ENCODE measurements around the gene EPHB1. TPM values are rescaled to one million over a fixed set of nuclear protein-coding genes. Genes with fewer than 3 reads are reported as not detected.

The EPHB1 gene
- polyA plus RNA-seq, 1 donor from 2014 or later: 18.7 TPM

DNA sequence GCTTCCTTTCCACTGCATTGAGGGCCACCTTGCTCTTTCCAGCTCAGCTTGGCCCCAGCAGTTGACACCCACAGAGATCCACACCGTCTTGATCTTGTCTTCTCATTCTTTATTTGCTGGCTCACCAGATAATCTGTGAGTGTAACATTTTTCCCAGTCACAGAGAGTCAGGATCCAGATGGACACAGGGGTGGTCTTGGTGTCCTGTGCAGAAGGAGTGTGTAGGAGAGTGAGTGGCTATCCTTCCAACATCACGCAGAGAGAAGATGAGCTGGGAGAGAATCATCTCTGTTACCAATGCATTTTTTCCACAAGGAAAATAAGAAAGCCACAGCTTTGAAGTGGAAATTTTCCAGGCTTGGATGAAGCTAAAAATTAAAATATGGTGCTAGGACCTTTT lies 100.1 kb downstream of the EPHB1 start:
- peaks cover 5% of the 10 kb centered on the region for H3K9me3 ChIP-seq (ENCODE audit: low read length)
- no peaks in the 10 kb centered on the region for H4K20me1 ChIP-seq (ENCODE audit: insufficient read depth)
- H3K9ac ChIP-seq (ENCODE audit: low read length): no peak overlapping the region
- H3K4me3 ChIP-seq (ENCODE audit: low read length): no peak overlapping the region
- H2AFZ ChIP-seq (ENCODE audit: low read depth, low read length): no peak overlapping the region
- H3K9me2 ChIP-seq (ENCODE audit: insufficient read depth, low read length): no peaks in the 10 kb centered on the region
- no peaks in the 10 kb centered on the region for H3K36me3 ChIP-seq (ENCODE audit: insufficient read depth, low read length)
- no peak overlapping the region for H3K4me2 ChIP-seq (ENCODE audit: low read length)
- no peak overlapping the region for H3K27ac ChIP-seq (ENCODE audit: low read length)
- no peaks in the 10 kb centered on the region for H3K27me3 ChIP-seq (ENCODE audit: insufficient read depth, low read depth, low read length)
- TF ChIP-seq MXI1 (conservative IDR thresholded peaks at IDR 0.05; ENCODE audit: poor library complexity, severe bottlenecking): no peak
- TF ChIP-seq, protein P1, sequence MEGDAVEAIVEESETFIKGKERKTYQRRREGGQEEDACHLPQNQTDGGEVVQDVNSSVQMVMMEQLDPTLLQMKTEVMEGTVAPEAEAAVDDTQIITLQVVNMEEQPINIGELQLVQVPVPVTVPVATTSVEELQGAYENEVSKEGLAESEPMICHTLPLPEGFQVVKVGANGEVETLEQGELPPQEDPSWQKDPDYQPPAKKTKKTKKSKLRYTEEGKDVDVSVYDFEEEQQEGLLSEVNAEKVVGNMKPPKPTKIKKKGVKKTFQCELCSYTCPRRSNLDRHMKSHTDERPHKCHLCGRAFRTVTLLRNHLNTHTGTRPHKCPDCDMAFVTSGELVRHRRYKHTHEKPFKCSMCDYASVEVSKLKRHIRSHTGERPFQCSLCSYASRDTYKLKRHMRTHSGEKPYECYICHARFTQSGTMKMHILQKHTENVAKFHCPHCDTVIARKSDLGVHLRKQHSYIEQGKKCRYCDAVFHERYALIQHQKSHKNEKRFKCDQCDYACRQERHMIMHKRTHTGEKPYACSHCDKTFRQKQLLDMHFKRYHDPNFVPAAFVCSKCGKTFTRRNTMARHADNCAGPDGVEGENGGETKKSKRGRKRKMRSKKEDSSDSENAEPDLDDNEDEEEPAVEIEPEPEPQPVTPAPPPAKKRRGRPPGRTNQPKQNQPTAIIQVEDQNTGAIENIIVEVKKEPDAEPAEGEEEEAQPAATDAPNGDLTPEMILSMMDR (IDR thresholded peaks at IDR 0.05; ENCODE audit: poor library complexity, severe bottlenecking): no peak
- TF ChIP-seq, protein P2, sequence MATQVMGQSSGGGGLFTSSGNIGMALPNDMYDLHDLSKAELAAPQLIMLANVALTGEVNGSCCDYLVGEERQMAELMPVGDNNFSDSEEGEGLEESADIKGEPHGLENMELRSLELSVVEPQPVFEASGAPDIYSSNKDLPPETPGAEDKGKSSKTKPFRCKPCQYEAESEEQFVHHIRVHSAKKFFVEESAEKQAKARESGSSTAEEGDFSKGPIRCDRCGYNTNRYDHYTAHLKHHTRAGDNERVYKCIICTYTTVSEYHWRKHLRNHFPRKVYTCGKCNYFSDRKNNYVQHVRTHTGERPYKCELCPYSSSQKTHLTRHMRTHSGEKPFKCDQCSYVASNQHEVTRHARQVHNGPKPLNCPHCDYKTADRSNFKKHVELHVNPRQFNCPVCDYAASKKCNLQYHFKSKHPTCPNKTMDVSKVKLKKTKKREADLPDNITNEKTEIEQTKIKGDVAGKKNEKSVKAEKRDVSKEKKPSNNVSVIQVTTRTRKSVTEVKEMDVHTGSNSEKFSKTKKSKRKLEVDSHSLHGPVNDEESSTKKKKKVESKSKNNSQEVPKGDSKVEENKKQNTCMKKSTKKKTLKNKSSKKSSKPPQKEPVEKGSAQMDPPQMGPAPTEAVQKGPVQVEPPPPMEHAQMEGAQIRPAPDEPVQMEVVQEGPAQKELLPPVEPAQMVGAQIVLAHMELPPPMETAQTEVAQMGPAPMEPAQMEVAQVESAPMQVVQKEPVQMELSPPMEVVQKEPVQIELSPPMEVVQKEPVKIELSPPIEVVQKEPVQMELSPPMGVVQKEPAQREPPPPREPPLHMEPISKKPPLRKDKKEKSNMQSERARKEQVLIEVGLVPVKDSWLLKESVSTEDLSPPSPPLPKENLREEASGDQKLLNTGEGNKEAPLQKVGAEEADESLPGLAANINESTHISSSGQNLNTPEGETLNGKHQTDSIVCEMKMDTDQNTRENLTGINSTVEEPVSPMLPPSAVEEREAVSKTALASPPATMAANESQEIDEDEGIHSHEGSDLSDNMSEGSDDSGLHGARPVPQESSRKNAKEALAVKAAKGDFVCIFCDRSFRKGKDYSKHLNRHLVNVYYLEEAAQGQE (IDR thresholded peaks at IDR 0.05; ENCODE audit: borderline replicate concordance): no peak
- TF ChIP-seq SMC3 (conservative IDR thresholded peaks at IDR 0.05; ENCODE audit: poor library complexity): no peak
- no peaks in the 10 kb centered on the region for H3F3A ChIP-seq (ENCODE audit: insufficient read depth, low read length, poor library complexity, severe bottlenecking)
- no peaks in the 10 kb centered on the region for H3K79me2 ChIP-seq (replicated peaks; ENCODE audit: insufficient read depth, low read length)

DNA sequence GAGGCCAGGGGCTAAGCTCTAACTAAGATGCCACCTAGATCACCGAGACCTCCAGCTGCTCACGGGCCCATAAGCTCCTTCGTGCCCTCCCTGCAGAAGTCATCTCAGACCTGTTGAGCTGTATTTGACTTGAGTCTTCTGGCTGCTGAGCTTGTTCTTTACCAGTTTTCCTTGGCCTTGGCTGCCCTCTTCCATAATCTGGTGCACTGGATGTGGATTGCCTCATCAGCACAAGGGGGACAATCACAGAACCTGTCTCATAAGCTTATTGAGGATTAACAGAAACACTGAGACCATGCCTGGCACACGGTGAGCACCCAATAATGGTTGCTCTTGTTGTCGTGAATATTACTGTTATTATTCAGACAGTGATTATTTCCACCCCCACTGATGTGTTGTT lies 101.1 kb downstream of the EPHB1 start:
- Histone ChIP-seq H3K9me2 (ENCODE audit: insufficient read depth, low read length) (no peaks in the 10 kb centered on the region), H3K27ac (ENCODE audit: low read length) (no peak overlapping the region), H3K4me2 (ENCODE audit: low read length) (no peak overlapping the region), H3K36me3 (ENCODE audit: insufficient read depth, low read length) (no peaks in the 10 kb centered on the region), H3K9ac (ENCODE audit: low read length) (no peak overlapping the region), H3K9me3 (ENCODE audit: low read length) (peaks cover 5% of the 10 kb centered on the region), H3K27me3 (ENCODE audit: insufficient read depth, low read depth, low read length) (no peaks in the 10 kb centered on the region), H3K4me3 (ENCODE audit: low read length) (no peak overlapping the region), H2AFZ (ENCODE audit: low read depth, low read length) (no peak overlapping the region), H4K20me1 (ENCODE audit: insufficient read depth) (no peaks in the 10 kb centered on the region), H3F3A (ENCODE audit: insufficient read depth, low read length, poor library complexity, severe bottlenecking) (no peaks in the 10 kb centered on the region), H3K79me2 (replicated peaks; ENCODE audit: insufficient read depth, low read length) (peaks cover under 1% of the 10 kb centered on the region)
- TF ChIP-seq, protein P2 (IDR thresholded peaks at IDR 0.05; ENCODE audit: borderline replicate concordance): no peak
- TF ChIP-seq SMC3 (conservative IDR thresholded peaks at IDR 0.05; ENCODE audit: poor library complexity) (no peak), TAF1 (IDR thresholded peaks at IDR 0.05; ENCODE audit: low read depth) (no peak), MXI1 (conservative IDR thresholded peaks at IDR 0.05; ENCODE audit: poor library complexity, severe bottlenecking) (no peak), EZH2 (IDR thresholded peaks at IDR 0.05; ENCODE audit: borderline replicate concordance, insufficient read depth, low read length, poor library complexity, severe bottlenecking) (no peak), EP300 (conservative IDR thresholded peaks at IDR 0.05; ENCODE audit: poor library complexity, severe bottlenecking) (no peak), RAD21 (conservative IDR thresholded peaks at IDR 0.05) (no peak), POLR2AphosphoS5 (IDR thresholded peaks at IDR 0.05) (no peak)
- TF ChIP-seq, protein P1 (IDR thresholded peaks at IDR 0.05; ENCODE audit: poor library complexity, severe bottlenecking): no peak
